HG02840 (cell line): ENCODE results near the gene PIR.
A peak's percentile ranks its signal among the peaks of the same experiment; 100 is the strongest.

Source experiments
- ATAC-seq: cut with Tn5 transposase; IDR thresholded peaks from one replicate; pipeline ENCODE4 v1.9.1; 2021; ENCODE audit warnings: mild to moderate bottlenecking, moderate library complexity, moderate number of reproducible peaks; ENCODE audit not compliant: unreplicated experiment, low FRiP score

PIR gene

DNA sequence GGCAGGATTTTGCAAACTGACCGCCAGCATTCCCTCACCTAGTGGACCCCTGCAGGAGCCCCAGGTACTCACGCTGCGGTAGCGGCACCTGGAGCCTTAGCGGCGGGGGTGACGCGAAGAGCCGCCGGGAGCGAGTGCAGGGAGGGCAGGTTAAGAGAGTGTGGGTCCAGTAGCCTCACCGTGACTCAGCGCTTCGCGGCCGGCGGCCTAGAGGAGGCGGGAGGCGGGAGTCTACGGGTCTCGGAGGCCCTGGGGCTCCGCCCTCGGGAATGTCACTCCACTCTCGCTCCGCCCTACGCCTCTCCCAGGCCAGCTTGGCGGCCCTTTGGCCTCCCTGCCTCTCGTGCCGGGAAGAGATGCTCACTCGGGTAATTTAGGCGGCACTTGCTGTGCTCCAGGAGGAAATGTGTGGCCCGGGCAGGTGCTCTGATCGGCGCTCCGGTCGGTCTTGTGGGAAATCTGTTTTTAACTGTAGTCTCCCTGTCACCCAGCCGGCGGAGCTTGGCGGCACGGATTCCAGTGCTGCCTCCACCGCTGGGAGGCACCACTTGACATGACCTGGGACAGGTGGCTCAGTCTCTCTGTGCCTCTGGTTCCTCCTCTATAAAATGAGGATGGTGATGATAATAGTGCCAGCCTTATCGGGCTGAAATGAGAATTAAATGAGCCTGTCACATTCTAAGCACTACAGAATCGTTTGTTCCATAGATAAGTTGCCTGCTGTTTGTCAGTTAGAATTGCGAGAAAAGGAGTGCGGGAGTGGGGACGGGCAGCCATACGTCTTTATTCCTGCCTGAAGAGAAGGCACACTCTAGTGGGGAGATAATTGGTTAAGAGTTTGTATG is at the start of gene PIR:
TSS of gene PIR (minus strand) at position 216 of the 845 bp plus-strand sequence. CDS start 2,076 bp downstream, outside the sequence.
- ATAC-seq = peak; percentile 96

DNA sequence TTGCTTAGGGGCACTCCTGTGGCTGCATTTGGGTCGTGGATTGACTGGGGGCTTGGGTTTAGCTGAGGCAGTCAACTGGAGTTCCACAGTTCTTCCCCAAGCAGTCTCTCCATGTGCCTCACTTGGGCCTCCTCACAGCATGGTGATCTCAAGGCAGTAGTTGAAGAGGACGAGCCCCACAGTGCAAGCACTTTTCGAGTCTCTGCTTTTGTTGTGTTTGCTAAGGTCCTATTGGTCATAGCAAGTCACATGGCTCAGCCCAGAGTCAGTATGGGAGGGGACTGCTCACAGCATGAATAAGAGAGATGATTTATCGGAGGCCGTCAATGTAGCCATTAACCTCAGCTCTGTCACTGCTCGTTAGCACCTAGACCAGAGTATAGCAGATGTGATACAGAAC is 37.2 kb upstream of the PIR start:
- ATAC-seq = no peak

DNA sequence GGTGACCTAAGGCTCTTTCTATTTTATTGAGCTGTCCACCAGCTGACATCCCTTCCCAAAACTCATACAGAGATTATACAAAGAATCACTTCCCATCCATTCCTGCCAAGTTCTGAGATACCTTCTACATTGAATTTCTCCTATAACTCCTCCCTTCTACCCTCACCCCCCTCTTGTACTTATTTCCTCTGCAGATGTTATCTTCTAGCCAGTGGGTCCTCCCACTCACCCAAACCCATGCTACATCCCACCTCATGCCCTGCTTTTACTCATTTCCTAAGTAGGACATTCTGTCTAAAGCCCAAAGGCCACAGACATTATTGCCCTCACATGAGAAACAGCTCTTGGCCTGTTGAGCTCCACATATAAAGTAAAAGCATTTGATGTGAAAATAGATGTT is 36.0 kb upstream of the PIR start:
- no peak for ATAC-seq

DNA sequence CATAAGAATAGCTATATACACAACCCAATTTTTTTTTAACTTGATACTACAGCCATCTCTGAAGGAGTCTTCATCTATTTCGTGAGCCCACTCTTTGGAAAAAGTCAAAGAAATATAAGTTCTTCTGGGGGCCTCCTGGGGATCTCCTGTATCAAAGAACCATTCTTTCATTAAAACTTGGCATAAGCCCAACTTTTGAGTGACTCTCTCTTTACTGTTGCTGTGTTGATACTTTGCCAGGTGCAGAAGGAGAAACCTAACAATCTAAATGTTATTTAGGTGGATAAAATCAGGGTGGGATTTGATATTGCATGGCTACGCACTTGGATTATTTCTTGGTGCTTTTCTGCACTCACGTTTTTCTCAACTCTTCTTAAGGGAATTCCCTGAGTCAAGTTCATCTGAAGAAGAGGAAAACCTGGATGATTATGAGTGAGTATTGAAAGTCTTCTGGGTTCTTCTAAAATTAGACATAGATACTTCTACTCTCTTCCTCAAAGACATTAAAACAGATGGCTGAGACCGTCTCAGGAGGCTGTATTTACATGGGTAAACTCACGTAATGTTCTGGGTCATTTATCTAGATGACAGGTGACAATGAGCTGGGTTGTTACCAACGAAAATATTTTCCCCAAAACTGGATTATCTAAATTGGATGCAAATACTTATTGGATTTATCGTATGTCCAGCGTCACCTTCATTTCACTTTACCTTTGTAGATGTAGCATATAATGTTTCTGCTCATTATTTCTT is 32.7 kb upstream of the PIR start:
- no peak for ATAC-seq

DNA sequence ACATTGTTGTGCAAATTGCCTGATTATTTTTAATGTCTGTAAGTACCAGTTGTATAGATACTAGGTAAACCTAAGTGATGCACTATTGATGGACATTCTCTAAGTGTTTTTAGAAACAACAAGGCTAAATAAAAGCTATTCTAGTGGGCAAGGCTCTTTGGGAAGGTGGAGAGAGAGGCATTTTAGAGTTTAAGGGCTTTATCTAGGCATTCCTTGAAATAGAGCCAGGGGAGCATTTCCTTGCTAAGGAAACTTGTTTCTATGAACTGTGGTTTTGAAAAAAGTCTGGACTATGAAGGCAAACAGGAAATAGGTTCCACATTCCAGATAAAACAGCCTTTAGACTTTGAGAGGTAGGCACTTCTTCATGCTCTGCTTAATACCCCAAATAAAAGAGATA is 31.3 kb upstream of the PIR start:
- ATAC-seq = no peak

DNA sequence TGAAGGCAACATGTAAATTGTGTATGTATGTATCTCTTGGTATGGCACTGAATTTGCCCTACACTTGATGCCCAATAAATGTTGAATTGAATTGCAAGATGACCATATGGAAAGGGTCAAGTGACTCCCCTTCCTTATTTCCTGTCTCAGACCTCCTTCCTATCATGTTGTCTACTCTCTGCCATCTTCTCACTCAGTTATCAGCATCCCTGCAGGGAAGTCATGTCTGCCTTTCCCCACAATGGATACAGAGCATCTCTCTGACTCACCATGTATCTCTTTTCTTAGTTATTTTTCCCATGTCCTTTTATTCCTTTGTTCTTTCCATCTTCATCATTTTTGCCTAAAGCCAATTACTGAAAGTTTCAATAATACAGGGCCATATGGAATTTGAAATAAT is 30.0 kb upstream of the PIR start:
- no peak for ATAC-seq

DNA sequence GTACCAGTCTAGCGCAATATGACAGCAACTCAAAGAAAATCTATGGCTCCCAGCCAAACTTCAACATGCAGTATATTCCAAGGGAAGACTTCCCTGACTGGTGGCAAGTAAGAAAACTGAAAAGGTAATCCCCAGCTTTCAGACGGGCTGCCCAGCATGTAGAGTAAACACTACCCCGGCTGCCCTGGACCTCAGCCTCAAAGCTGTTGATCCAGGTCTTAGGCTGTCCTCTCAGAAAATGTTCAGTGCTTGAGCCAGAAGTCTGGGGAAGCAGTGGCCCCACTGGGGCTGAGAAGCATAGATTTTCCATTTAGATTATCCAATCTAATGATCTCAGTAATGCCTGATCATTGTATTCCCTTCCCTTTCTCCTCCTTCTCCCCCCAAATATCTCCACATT is 29.3 kb upstream of the PIR start:
- no peak for ATAC-seq

DNA sequence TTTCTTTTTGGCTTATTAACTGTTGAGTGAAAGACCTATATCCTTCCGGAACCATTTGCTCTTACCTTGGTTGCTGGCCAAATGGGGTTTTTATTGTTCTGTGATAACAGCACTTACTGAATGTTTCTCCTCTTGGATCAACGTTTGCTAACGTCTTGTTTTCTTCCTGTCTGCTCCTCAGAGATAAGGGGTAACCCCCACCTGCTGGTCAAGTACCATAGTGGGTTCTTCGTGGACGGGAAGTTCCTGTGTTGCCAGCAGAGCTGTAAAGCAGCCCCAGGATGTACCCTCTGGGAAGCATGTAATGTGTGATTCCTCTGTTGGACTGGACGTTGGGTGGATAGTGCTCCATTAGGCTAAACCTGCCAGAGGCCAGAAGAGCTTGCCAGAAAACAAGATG is 22.8 kb upstream of the PIR start:
- no peak for ATAC-seq

DNA sequence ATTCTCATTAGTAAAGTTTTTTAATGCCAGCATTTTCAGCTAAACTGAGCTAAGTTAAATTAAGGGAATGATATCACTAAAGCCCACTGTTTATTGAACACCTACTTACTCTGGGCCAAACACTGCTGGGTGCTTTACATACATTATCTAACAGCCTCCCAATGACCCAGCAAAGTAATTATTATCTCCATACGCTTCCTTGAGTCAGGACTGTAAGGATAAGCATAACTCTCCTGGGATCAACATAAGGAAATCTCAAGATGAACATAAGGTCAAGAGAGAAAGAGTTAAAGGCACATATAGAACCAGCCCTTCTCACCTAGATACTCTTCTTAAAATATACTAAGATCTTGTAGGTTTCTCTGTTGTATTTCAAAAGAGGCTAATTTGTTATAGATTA is 21.1 kb upstream of the PIR start:
- no peak for ATAC-seq

DNA sequence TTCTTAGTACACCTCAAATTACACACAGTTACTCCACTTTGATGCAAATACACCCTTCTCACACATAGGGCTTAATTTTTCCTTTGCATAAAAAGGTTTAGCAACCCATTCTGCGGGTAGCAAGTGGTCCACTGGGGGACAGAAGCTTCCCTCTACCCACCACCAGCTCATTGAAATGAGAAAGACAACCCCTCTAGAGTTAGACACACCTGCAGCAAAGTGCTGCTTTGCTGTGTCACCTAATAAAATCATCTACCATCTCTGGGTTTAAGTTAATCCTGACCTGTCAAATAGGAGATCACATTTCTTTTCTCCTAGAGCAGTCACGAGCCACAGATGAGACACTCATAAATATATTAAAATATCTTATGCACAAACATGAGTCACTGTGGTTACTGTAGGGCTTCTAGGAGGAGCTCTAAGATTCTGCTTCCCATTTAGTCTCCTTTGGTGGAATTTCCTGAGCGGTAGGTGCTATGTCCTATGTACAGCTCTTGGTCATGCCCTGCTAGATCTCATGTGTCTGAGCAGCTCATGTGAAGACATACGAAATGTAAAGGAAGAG is 19.4 kb upstream of the PIR start:
- ATAC-seq = no peak

DNA sequence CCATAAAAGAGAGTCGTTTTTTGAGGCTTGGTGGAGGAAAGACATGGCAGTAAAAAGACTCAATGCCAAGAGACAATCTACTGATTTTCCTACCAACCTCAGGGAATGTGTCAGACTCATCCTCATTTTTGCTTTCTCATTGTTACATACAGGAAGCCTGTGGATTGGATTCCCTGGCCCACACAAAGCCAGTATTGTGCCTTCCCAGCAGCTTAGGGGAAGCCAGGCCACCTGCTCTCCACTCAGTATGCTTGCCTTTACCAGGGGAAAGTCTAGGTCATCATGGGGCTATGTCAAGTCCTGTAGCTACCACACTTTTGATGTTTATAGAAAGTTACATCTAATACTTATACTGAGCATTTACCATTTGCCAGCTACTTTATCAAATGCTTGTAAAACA is 18.4 kb upstream of the PIR start:
- no peak for ATAC-seq

DNA sequence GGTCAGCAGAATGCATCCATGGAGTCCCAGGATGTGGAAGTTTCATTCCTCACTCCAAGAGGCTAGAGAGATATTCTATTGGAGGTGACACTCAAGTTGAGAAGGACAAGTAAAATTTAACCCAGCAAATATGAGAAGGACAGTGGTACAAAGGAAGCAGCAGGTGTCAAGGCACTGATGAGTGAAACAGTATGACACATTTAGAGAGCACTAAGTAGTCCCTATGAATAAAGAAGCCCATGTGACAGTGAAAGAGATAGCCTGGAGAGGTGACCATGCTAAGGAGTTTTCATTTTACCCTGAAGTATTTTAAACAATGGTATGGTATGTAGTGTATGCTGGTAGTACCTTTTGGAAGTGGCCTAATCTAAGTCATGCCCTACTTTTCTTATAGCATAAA is 16.7 kb upstream of the PIR start:
- no peak for ATAC-seq

DNA sequence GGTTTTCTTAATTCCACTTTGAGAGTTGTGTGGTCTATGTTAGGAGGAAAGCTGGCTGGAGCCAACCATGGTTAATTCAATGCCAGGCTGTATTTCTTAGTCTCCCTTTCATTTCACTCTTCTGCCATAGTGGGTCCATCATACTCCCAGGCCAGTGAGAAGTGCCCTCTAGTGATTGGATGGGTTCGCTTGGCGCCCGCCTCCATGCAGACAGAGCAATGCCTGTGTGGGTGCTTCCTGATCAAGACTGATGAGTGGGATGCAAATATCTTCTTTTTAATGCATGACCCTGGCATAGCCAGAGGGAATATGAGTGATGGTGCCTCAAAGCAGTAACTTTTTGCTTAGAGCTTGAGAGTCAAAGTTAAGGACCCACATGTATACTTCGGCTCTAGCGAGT is 13.9 kb upstream of the PIR start:
- no peak for ATAC-seq

DNA sequence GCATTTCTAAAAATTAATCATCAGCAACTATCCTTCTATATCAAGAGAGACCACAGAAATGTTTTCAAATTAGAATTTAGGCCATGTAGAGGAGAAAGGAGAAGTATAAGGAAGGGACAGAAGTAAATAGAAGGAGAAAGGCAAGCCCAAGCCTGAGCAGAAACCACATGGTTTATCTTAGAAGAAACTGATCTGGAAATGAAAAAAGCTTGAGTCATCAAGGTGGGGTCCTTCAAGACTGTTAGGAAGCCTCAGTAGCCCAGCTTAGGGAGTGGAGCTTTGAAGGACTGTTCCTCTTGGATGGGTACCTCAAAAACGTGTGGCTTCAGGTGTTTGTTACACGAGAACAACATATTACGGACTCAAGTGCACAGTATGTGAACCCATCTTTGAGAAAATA is 12.0 kb upstream of the PIR start:
- no peak for ATAC-seq

DNA sequence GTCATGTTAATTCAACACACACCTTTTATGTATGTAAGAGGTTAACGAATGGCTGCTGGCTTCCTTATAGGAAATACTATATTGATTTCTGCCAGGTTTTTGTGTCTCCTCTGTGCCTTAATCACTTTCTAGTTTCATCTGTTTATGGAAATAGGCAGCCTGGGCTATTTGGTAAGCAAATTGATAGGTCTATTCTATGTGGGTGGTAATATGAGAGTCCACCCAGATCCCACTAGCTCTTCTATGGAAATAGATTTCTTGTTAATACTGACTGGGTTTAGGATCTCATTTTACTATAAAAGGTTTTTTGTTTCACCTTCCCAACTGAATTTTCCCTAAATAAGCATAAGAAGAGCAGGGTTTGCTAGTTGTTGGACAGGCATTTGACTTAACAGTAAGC is 11.5 kb upstream of the PIR start:
- no peak for ATAC-seq

DNA sequence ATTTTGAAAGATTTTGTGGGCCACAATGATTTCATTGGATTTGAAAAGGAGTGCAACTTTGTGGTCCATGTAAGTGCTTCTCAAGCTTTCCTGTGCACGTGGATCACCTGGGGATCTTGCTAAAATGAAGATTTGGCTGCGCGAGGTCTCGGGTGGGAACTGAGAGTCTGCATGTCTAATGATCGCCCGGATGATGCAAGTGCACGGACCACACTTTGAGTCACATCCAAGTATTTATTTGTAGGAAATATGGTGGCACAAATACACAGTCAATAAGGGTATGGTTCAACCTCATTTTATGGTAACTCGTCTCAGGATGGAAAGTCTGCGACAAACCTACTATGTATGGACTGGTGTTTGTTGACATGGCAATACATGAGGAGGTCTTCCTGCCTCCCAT is 8.4 kb upstream of the PIR start:
- no peak for ATAC-seq

DNA sequence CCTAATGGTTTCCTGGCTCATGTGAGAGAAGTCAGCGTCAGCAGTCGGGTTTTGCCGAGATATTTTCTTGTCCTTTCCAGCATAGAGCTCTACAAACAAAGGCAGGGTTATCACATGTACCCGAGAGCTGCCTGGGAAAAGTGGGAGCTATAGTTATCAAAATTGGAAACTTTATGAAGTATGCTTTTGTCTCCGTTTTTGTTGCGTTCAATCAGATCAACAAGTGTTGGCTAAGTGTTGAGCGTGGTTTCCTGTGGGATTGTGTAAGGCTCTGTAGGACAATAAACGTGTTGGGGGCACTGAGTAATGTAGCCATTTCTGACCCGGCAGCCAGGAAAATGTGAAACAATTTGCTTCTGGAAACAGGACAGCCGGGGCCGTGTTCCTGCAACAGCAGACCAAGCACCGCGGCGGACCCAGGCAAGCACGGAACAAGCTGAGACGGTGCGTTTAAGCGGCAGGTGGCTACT is 7.4 kb upstream of the PIR start, which contains the start of gene BMX:
TSS of gene BMX (plus strand) at position 311 of the 470 bp plus-strand sequence. CDS start 7,547 bp downstream, outside the sequence.
- ATAC-seq = no peak

DNA sequence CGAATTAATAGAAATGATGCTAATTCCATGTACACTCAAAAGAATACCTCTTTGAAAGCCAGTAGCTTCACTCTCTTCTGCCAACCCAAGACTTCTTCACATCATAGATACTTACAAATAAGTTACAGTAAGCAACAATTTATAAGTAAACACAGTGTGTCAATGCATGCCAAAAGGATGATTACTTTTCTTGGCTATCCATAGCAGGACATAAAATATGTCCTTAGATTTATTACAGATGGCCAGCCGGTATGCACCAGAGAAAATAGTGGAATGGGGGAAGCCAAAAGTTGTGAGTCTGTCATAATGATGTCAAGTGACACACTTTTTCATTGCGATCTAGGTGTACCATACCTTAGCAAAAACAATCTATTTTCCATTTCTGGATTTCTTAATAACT is 6.8 kb upstream of the PIR start:
- ATAC-seq = no peak

DNA sequence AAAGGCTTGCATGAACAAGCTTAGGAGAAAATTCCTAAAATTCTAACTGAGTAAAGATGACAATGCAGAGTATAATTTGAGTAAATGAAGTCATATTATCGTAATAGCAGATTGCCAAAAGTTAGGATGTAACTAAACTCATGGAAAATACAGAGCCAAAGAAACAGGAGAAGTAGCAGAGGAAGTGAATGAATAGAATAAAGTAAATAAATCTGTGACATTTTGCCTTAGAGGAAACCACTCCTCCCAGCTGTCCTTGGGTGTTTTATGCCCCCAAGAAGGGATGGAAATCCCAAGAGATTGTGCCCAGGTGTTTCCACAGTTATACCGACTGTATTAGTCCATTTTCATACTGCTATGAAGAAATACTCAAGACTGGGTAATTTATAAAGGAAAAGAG is 5.6 kb upstream of the PIR start:
- no peak for ATAC-seq

DNA sequence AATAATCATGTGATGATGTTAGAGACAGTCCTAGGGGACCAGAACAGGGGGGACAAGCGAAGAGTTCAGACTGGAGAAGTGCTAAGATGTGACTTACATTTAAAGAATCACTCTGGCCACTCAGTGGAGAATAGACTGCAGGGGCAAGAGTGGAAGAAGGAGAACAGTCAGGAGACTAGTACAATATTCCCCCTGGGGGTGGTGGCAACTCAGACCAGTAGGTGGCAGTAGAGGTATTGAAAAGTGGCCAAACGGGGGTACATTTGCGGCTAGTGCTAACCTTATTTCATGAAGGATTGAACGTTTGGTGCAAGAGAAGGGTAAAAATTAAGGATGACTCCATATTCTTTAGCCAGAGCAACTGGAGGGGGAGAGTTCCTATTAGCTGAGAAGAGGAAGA is 4.7 kb upstream of the PIR start:
- no peak for ATAC-seq

DNA sequence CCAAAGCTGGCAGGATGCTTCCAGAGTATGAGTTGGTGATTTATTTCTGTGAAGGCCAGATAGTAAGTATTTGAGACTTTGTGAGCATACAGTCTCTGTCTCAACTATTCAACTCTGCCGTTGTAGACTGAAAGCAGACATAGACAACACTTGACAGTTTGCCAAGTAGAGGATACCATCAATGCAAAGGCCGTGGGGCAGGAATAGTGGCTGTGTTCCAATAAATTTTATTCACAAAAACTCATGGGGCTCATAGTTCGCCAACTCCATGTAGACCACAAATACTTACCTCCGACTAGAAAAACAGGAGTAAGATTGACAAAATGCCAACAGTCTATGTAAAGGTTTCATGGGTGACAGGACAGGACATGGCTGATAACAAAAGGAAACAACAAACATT is 3.7 kb upstream of the PIR start:
- no peak for ATAC-seq
